Hematopoietic multipotent progenitor cell (in vitro differentiated cells): ENCODE data around the gene POLR2F. TPM values are rescaled to one million over a fixed set of nuclear protein-coding genes. Genes with fewer than 3 reads are reported as not detected.
"Not testable (repeated sequence)": the region's sequence is repeated elsewhere in the genome, so short reads cannot be mapped to it uniquely, and the experiment has no call there.

ENCODE experiments used
- DNase-seq, 3 donors: peaks; one replicate each; pipeline ENCODE4 v3.0.0-alpha.2; 2011 to 2015; ENCODE audit warnings: low read depth in 2 of 3, low spot score in 2 of 3
- total RNA-seq: library from RNA; depleted of rRNA; stranded (reverse); fragments of >200 nt; gene quantifications from one replicate; pipeline ENCODE4 v1.2.3, GENCODE V29; 2012

The POLR2F gene
- total RNA-seq, 1 donor, result 30.7 TPM

DNA sequence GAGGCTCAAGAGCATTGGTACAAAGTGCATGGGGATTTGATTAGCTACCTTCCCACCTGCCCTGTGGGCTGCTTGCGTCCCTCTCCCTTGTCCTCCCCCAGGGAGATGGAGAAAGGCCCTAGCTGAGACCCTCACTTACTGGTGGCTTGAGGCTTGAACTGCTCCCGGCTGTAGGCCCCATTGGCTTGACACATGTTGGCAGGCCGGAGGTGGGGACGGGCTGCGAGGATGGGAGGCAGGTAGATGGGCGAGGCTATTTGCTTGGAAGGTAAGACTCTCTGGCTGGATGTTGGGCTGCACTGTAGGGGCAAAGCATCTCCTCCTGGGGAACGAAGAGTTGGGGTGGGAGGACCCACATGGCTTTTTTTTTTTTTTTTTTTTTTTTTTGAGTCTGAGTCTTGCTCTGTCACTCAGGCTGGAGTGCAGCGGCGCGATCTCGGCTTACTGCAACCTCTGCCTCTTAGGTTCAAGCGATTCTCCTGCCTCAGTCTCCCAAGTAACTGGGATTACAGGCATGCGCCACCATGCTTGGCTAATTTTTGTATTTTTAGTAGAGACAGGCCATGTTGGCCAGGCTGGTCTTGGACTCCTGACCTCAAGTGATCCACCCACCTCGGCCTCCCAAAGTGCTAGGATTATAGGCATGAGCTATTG lies 6.2 kb upstream of the POLR2F start:
- not testable (repeated sequence) for DNase-seq

DNA sequence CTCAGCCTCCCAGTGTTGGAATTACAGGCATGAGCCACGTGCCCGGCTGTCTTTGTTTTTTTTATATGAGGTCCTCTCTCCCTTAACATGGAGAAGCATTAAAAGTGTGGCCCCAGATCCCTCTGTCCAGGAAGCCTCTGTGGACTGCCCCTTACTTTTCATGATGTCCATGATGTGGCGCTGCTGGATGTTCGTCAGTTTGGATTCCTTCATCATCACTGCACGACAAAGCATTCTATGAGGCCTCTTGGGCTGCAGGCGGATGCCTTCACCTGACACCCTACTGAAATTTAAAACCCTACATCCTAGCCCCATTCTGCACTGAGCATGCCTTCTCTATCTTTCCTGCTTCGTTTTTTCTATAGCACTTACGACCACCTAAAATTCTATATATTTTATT lies 2.2 kb upstream of the POLR2F start:
- DNase-seq, result no peak

DNA sequence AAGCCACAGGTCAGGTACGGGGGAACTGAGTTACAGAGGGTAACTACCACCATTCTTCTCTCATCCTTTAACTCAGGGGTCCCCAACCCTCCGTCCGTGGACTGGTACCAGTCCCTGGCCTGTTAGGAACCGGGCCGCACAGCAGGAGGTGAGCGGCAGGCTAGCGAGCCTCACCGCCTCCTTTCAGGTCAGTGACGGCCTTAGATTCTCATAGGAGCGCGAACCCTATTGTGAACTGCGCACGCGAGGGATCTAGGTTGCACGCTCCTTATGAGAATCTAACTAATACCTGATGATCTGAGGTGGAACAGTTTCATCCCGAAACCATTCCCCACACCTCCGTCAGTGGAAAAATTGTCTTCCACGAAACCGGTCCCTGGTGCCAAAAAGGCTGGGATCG lies 870 bp upstream of the POLR2F start:
- DNase-seq, result not testable (repeated sequence)

DNA sequence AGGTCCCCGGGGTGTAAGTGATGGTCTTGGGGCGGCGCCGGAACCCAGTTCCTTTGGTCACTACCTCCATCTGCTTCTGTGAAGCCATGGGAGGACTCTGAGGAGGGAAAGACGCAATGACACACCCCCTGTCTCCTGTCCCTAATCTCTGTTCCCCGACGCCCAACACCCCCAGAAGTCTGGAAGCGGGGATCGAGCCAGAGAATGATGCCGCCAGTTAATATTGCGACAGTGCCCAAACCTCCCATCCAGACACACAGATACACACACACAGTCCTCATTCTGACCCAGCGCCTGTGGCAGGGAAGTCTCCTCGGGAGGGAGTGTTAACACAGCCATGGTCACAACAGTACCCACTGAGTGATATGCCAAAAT lies 450 bp upstream of the POLR2F start:
- DNase-seq, result no peak

DNA sequence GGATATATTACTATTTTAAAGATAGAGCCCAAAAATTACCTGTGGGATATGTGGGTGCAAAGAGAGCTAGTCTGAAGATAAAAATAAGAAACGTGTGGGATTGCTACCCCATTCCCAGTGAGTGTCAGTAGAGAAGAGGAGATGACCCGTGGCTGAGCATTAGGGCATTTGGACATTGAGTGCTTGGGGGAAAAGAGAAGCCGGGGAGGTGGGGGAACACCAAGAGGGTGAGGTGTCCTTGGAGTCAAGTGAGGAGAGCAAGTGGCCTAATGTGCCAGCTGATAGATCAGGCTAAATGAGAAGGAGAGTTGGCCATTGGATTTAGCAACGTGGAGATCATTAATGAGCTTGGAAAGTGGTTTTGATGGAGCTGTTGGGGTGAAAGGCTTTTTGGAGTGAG lies 1.2 kb downstream of the POLR2F start:
- no peak for DNase-seq

DNA sequence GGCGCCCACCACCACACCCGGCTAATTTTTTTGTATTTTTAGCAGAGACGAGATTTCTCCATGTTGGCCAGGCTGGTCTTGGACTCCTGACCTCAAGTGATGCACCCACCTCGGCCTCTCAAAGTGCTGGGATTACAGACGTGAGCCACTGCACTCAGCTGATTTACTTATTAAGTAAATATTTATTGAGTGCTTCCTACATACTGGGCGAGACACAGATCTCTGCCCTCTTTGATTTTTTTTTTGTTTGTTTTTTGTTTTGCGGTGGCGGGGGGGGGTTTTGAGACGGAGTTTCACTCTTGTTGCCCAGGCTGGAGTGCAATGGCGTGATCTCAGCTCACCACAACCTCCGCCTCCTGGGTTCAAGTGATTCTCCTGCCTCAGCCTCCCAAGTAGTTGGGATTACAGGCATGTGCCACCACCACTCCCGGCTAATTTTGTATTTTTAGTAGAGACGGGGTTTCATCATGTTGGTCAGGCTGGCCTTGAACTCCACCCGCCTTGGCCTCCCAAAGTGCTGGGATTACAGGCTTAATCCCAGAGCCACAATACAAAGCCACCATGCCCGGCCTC lies 2.4 kb downstream of the POLR2F start:
- DNase-seq, result not testable (repeated sequence)

DNA sequence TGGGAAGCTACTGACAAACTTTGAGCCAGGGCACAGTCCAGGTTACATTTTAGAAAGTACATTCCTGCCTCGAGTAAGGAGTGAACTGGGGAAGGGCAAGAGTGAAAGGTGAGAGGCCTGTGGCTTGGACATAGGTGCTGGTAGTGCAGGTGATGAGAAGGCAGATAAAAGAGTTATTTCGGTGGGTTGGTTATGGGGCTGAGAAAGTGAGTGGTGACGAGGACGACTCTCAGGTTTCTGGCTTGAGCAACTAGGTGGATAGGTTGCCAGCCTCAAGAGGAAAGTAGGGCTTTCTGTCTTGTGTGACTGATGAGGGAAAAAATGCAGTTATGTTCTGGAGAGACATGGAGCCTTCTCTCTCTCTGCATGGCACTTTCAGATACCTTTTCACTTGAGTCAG lies 3.7 kb downstream of the POLR2F start:
- no peak for DNase-seq

DNA sequence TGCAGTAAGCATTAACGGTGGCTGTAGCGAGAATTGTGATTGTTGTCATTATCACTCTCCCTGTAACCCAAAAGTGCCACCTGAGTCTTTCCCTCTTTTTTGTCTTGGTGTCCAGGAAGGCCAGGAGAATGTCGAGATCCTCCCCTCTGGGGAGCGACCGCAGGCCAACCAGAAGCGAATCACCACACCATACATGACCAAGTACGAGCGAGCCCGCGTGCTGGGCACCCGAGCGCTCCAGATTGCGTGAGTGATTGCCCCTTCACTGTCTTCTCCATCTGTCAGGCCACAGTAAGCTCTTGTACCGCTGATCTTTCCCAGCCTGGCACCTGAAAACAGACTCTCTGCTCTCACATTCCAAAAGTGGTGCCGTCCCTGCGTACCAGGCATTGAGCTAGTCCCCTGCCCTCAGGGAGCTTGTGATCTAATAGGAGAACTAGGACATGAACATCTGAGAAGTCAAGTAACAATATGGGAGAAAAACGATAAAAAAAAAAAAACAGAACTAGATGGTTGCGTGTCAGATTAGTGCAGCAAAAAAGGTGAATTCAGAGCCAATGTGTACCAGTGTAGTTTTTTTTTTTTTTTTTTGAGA lies 5.8 kb downstream of the POLR2F start:
- no peak for DNase-seq

DNA sequence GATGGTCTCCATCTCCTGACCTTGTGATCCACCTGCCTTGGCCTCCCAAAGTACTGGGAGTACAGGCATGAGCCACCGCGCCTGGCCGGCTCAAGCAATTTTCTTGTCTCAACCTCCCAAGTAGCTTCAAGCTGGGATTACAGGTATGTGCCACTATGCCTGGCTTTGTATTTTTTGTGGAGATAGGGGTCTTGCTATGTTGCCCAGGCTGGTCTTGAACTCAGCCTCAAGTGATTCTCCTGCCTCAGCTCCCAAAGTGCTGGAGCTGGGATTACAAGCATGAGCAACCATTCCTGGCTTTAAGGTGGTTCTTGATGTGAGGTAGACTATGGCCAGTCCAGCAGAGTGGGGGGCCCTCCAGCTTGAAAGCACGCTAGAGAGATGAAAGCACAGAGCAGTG lies 7.6 kb downstream of the POLR2F start:
- DNase-seq, result no peak

DNA sequence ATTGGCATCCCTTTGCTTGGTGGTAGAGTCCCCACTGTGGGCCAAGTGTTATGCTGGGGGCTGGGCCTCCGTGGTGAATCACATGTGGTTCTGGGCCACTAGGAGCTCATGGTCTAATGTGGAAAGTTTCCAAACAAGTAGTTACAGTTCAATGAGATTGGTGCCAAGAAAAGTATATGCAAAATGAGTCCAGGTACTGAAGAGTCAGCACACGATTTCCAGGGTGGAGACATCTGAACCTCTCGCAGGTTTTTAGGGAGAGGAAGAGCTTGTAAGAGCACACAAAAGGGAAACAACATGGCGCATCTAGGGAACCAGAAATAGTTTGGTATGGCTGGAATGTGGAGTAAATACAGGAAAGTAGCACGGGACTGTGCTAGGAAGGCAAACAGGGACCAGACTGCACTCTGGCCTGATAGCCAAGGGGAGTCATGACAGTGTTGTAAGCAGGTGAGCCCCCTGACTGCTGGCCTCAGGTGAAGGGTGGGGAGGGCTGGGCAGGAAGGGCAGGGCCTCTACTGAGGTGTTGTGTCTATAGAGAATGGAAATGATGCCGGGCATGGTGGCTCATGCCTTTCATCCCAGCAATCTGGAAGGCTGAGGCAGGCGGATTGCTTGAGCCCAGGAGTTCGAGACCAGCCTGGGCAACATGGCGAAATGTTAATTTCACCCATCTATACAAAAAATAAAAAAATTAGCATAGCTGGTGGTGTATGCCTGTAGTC lies 12.6 kb downstream of the POLR2F start:
- no peak for DNase-seq

DNA sequence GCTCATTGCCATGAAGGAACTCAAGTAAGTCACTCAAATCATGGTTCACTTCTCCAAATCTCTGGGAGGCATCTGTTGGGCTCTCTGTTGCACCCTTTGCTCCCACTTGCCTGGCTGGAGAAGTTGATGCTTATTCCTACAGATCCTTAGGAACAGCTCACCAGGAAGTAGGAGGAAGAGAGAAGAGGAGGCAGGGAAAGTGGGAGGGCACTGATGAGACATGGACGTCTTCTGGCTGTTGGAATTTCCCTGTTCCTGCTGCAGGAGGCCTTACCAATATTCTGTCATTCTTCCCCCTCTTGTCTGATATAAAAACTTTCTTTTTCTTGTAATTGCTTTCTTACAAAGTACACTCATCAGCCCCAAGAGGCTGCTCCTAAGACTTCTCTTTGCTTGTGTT lies 13.6 kb downstream of the POLR2F start:
- DNase-seq, result no peak

DNA sequence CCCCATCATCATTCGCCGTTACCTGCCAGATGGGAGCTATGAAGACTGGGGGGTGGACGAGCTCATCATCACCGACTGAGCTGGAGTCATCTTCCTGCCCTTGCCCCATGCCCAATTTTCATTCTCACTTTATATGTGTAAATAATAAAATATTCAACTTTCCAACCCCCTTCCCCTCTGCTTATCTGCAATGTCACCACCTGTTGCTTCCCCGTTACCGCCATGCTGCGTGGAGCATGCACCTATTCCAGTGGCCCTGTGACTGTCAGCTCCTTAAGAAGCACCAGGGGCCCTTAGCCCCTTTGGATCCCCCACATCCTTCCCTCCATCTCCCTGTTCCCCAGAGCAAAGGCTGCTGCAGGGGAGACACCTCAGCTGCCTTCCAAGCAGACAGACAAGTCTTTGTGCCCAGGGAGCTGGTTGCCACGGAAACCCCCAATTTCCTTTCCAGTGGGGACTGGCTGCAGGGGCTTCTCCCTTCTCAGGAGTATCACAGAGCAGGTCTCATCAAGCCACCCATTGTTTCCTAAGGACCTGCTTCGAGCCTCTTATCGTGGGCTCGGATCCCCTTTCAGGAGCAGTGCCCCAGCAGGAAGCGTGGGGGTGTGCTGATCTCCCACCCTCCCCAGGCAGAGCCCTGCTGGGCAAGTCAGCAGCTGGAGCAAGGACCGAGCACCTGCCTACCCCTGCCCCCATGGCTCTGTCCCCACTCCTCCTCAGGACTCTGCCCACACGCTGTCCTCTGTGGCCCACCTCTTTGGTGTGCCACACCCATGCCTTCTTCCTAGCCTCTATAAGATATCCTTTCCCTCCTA lies 14.3 kb downstream of the POLR2F start:
- no peak for DNase-seq

DNA sequence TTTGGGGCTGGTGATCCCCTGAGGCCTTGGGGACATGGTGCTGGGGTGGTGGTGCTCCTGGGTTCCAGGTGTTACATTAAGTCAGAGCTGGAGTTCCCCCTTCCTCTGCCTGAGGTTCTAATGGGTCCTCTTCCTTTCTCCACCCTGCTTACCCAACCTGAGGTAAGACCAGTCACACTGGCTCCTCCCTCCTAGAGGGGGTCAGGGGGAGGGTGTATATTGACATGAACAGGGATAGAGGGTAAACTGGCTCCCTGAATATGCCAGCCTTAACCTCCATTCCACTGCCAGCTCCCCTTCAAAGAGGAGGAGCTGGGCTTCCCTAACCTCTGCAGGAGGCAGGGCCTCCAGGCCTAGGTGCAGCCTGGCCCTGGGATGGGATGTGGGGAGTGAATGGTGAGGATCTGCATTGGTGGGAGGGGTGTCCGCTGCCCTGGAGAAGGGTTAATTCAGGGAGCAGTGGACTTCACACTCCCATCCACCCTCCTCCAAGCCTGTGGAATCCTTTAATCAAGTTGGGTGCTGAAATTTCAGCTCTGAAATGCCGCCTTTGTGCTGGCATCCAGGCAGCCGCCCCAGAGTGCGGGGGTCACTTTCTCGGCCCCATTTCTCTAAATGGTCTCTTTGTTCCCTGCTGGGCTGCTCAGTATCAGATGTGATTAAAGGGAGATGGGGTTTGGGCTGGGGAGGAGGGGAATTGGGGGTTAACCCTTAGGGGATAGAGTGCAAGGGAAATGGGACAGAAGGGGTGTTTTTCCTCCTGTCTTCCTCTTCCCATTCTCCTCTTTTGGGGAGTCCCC lies 15.2 kb downstream of the POLR2F start:
- no peak for DNase-seq

DNA sequence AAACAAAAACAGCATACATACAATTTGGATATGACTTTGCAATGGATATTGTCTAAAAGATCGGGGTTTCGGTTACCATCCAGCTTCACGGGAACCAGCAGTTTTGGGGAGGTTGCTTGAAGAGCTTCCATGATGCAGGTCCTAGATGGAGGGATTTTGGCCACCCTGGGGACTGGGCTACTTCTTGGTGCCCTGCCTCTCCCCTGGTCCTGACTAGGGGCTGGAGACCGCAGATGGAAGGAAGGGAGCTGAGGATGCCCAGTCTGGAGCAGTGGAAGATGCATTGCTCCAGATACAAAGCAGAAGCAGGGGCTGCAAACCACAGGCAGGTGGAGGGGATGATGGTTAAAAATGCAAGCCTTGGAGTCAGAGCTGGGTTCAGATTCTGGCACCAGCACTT lies 17.4 kb downstream of the POLR2F start:
- no peak for DNase-seq

DNA sequence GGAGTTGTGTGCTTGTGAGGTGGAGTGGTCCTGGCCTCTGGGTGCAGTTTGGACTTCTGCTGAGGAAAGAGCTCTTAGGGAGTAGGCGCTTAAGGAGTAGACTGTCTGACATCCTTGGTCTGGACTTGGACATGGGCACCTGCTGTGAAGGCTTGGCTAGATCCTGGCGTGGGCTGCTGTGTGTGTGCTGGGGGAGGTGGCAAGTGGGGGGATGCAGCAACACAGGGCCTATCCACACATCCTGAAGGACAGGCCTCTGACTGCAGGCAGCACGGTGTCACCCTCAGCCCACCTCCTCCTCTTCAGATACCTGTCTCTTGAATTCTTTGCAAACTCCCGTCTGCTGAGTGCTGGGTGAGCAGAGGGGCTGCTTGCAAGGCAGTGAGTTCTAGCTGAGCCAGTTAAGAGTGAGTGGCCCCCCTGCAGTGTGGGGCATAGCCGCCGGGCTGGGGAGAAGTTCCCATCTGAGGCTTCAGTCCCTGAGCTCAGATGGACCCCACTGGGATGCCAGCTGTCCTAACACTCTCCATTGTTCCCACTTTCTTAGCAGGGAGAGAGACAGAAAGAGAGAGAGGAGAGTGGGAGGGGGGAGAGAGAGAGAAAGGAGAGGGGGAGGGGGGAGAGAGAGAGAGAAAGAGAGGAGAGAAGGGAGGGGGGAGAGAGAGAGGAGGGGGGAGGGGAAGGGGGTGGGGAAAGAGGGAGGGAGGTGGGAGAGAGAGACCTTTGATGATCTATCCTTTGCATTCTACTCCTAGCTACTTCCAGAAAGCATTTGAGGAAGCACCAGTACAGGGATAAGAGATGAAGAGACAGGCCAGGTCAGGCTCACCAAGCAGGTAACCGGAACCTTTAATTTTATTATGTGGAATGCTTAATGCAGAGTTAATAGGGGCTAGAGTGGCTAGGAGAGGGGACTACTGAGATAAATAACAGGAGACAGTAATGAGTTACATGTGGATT lies 18.3 kb downstream of the POLR2F start:
- no peak for DNase-seq

DNA sequence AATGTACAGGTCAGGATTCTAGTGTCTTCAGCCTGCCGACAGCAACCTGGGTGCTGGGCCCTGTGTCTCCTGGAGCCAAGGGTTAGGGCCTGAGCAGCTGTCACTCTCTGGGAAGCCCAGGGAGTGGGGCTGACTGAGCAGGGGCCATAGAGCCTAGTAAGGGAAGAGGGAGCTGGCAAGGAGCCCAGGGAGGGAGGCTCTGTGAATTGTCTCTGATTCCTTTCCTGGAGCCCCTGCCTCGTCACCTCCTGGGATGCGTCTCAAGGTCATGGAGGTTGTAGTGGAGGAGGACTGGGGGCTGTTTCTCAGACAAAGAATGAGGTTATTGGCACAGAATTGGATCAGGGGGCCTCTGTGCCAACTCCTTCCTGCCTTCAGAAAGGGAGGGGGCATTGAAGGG lies 19.0 kb downstream of the POLR2F start:
- DNase-seq, result no peak

DNA sequence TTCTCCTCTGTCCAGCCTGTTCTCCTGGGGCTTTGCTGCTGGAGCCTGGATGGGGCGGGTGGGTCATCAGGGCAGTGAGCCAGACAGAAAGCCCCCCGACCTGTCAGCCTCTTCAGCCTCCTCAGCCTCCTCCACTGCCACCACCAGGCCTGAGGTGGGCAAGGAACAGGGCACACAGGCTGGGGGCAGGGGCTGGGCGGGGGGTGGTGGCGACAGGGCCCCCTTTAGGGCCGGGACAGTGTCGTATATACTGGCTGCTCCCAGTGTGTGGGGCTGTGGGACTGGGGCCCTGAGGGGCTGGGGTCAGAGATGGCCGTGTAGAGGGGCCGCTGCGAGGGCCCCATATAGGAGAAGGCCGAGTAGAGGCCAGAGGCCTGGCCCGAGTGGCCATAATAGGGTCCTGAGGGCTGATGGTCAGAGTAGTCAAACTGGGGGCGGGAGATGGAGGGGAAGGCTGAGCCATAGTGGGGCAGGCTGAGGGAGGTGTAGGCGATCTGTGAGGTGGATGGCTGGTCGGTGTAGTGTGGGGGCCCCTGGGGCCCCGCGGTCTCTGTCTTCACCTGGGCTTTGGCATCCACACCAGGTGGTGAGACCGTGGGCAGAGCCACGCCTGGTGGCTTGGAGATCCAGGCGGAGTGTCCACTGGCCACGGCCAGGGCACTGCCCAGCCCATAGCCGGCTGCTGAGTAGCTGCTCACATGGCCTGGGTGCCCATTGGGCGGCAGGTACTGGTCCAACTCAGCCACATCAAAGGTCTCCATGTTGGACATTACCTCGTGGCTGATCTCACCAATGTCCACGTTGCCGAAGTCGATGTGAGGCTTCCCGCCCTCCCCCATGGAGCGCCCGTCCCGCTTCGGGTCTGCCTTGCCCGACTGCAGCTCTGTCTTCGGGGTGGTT lies 20.0 kb downstream of the POLR2F start:
- DNase-seq, result no peak

DNA sequence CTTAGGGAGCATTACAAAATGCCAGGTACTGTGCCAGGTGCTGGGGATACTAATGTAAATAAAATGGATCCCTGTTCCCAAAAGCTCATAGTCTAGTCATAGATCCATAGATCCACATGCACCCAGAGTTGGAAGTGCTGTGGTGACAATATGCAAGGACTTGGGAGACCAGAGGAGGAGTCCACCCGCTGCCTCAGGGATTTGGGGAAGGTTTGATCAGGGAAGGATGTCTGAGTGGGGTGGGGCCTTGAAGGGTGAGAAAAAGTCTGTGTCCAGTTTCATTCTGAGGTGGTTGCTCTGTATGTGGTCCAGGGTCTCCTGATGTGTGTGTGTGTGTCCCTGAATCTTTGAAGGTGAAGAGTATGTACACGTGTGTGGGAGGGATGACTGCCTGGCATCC lies 21.7 kb downstream of the POLR2F start:
- DNase-seq, result no peak
